NCI-H1417 treated with DMSO at 0.1 percent for 48 hours (cell line): Measurements from ENCODE around the gene ZNF182.
"Not testable (repeated sequence)": the region's sequence is repeated elsewhere in the genome, so short reads cannot be mapped to it uniquely, and the experiment has no call there.

Experiments
- DNase-seq: peaks from one replicate; lab custom pipeline; 2025; lab: John Stamatoyannopoulos, UW

Gene ZNF182

GRCh38 chrX:48001260-48001659 lies 2.5 kb downstream of the ZNF182 start:
- DNase-seq, result no peak

- DNase-seq, result no peak
Observed at GRCh38 chrX:47992669-47993068, 11.1 kb downstream of the ZNF182 start.

- no peak for DNase-seq
Observed at GRCh38 chrX:47992095-47992380, 11.8 kb downstream of the ZNF182 start.

- DNase-seq, result no peak
Observed at GRCh38 chrX:47991263-47992094, 12.3 kb downstream of the ZNF182 start.

- no peak for DNase-seq
Observed at GRCh38 chrX:47976254-47977151, 27.3 kb downstream of the ZNF182 start.

- no peak for DNase-seq
Observed at GRCh38 chrX:47973235-47973634, 30.6 kb downstream of the ZNF182 start.

- not testable (repeated sequence) for DNase-seq
Observed at GRCh38 chrX:47965526-47965925, 38.3 kb downstream of the ZNF182 start.

- not testable (repeated sequence) for DNase-seq
Observed at GRCh38 chrX:47961830-47962229, 42.0 kb downstream of the ZNF182 start.

- DNase-seq, result no peak
Observed at GRCh38 chrX:47960406-47960805, 43.4 kb downstream of the ZNF182 start.

GRCh38 chrX:47958761-47959342 lies 44.9 kb downstream of the ZNF182 start:
- no peak for DNase-seq

- not testable (repeated sequence) for DNase-seq
Observed at GRCh38 chrX:47958206-47958605, 45.6 kb downstream of the ZNF182 start.

GRCh38 chrX:47956016-47956415 lies 47.8 kb downstream of the ZNF182 start:
- no peak for DNase-seq

GRCh38 chrX:47955295-47955694 lies 48.5 kb downstream of the ZNF182 start:
- DNase-seq, result not testable (repeated sequence)

GRCh38 chrX:47941423-47941822 lies 62.4 kb downstream of the ZNF182 start:
- DNase-seq, result no peak

- DNase-seq, result no peak
Observed at GRCh38 chrX:47940448-47940847, 63.3 kb downstream of the ZNF182 start.

GRCh38 chrX:47936940-47937317 lies 66.9 kb downstream of the ZNF182 start:
- no peak for DNase-seq

- DNase-seq, result no peak
Observed at GRCh38 chrX:47936224-47936939, 67.4 kb downstream of the ZNF182 start.

GRCh38 chrX:47933946-47934345 lies 69.8 kb downstream of the ZNF182 start:
- DNase-seq, result no peak

GRCh38 chrX:47931970-47932369 lies 71.8 kb downstream of the ZNF182 start:
- not testable (repeated sequence) for DNase-seq

- no peak for DNase-seq
Observed at GRCh38 chrX:47927212-47927611, 76.6 kb downstream of the ZNF182 start.
